ENCODE measurements around the gene CAMTA1.
"Not testable (repeated sequence)": the region's sequence is repeated elsewhere in the genome, so short reads cannot be mapped to it uniquely, and the experiment has no call there.

CAMTA1 gene

DNA sequence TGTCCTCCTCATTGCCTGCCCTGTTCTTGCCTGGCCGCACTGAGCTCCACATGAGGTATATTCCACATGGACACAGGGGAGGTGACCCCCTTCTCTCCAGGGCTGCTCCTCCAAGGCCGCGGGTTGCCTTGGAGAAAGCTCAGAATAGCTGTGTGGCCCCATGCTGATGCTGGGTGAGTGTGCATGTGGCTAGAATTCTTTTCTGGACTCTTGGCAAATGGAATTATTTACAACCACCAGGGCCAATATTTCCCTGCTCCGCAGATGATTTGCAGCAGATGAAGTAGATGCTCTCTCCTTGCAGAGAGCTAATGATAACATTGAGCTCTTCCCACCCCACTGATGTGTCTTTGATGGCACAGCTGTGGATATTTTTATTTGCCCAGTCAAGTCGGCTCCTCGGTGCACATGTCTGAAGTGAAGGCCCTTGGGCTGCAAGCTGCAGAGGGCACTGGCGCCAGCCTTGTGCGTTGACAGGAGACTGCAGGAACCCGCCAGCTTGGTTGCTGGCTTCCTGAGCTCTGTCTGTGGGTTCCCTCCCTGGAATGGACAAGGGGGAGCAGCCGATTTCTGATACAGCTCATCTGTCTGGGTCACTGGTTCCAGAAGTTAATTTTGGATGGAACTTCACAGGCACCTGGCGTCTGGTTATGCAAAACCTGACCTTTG is 581.2 kb downstream of the CAMTA1 start:
- DNase-seq (ENCODE audit: low read depth in 2 of 2): no peak

DNA sequence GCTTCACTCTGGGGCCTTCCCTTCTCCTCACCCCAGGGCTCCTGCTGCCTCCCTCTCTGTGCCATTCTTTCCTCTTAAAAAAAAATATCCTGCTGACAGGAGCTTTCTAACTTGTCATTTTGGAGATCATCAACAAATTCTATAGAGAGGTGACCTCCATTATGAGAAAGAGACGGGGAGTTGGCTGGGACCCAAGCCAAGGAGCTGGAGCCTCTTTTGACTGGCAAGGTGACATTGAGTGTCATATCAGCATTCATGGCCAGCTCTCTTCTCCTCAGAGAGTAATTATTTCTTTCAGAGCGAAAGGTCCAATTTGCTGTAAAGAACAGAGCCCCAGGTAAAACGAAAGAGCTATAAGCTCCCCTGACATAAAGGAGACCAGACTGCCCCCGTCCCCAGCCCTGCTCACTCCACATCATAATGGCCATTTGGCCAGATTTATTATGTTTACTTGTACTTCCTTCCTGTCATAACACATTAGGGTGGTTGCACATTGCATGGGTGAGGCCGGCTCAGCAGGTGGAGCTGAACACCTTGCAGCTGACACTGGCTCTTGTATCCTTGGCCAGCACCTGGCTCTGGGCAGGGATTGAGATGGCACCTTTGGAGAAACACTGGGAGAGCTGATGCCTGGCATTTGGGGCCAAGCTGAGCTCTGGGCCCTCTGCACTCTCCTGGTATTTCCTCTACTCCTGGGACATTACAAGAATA is 581.9 kb downstream of the CAMTA1 start:
- no peak for DNase-seq (ENCODE audit: low read depth in 2 of 2)

DNA sequence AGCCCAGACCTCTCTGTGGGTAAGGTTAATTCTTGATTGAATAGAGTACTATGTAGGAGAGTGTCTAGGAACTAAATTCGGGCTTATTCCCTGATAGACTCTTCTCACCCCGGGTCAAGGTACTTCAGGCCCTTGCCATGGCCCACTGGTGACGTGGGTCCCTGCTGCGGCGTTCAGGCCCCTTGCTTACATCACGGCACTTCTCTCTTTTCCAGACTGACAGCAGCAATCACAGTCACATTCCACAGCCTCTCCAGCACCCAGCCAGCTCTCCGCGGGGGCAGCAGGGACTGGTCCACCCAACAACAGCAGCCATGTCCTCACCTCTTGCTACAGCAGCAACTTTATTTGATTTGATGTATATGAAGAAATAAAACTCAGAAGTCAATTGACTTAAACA is 584.6 kb downstream of the CAMTA1 start:
- no peak for DNase-seq (ENCODE audit: low read depth in 2 of 2)

DNA sequence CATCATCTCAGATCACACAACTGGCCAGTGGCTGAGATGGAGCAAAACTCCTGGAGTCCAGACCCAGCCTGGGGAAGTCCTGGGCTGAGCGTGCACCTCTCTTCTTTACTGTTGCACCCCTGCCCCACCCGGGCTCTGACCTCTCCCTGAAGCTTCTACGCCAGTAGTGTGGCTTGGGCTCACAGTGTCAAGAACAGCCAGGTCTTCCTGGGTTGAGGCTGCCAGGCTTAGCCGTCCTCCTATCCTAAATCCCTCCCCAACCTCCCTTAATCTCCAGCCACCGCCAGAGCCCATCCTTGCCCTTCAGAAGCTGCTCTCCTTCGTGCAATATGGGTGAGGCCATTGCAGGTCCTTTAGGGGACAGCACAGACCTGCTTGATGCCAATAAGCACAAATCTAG is 586.7 kb downstream of the CAMTA1 start:
- DNase-seq (ENCODE audit: low read depth in 2 of 2): no peak

DNA sequence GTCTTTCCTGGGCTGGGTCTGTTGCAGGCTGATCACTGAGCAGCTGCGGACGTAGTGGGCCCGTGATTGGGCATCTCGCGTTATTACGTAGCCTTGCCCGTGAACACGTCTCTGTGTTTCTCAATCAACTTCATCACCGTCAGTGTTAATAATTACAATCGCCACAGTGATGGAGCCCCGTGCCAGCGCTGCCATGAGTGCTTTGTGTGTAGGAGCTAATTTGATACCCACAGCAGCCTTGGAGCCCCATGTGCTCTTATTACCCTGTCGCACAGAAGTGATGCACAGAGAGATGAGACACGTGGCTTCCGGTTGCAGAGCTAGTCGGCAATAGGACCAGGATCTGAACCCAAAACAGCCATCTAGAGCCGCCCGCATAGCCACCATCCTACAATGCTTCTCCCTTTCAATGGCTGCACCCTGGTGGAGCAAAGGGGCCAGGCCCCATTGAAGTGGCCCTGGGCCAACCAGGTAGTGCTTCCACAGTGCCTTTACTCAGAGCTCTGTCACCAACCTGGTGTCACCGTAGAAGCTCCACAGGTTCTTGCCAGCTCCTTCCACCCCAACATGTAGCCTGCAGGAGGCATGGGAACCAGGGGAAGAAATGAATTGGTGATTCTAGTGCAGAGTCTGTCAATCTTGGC is 587.3 kb downstream of the CAMTA1 start:
- no peak for DNase-seq (ENCODE audit: low read depth in 2 of 2)

DNA sequence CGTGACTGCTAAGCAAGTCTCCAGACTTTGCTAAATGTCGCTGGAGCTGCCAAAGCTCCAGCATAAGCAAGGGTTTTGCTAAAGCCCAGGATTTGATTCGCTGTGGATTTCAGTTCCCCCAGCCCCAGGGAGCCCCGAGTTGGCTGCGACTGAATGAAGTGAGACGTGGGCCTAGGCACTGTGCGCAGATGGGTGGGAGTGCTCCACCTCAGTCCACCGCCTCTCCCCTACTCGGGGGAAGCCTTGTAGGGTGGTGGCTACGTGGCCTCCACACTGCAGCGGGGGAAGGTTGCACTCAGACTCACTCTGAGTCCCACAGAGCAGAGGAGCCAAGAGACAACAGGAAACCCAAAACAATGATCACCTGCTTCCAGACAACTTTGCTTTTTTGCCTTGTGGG is 588.0 kb downstream of the CAMTA1 start:
- DNase-seq (ENCODE audit: low read depth in 2 of 2): no peak

DNA sequence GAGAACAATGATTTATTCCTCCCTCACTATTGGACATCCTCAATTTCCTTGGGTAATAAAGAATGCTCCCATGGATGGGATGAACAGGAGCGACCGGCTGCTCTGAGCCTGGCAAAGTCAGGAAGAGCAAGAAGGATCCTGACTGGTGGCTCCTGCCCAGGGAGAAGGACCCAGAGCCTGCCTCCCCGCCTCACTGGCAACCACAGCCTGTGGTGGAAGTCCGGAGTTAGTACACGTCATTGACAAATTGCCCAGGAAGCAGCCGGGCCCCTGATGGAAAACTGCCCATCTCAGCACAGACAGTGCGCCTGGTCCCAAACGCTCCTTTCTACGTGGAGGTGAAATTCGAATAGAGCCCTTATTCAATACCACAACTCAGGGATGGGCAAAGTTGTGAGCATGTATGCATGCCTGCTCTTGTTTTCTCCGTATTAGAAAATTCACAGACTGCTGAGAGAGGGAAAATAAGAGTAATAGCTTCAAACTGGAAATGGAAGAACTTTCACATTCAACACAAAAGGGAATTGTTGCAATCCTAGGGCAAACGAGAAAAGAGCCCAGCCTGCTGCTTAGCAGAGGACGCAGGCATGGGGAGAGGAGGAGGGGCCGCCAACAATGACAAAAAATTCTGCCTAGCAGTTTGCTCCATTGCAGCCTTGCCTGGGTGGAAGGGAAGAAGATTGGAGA is 588.8 kb downstream of the CAMTA1 start:
- no peak for DNase-seq (ENCODE audit: low read depth in 2 of 2)

DNA sequence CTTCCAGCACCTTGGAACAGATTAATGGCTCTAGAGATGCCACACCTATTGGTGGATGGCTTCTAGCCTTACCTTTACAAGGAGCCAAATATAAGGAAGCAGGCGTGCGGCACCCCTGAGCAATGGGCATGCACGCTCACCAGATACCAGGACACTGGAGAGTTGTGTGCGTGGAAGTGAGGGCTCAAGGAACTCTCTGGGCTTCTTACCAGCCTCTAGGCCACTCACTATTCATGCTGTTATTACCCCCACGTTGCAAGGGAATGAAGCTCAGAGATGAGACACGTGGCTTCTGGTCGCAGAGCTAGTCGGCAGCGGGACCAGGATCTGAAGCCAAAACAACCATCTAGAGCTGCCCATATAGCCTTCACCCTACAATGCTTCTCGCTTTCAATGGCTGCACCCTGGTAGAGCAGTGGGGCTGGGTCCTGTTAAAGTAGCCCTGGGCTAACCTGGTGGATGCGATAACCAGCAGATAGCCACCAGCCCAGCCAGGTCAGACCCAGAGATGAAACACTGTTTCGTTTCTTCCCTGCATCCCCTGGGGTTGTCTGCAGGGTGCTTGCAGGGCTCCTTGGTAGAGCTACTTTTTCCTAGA is 589.4 kb downstream of the CAMTA1 start:
- DNase-seq (ENCODE audit: low read depth in 2 of 2): no peak

DNA sequence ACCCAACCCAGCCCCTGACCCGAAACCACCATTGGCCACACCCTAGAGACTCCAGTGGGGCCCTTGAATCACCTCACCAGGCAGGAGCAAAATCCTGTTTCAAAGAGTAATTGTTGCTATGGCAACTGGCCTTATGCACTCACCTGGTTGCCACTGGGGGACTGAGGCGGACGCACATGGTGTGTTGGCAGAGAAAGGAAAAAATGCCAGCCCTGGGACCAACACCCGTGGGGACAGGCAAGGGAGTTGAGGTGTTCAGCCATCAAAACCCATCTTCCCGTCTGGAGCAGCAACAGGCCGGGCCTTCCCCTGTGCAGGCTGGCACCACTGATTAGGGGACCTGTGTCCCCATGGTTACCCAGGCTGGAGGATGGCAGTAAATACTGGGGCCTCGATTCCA is 590.1 kb downstream of the CAMTA1 start:
- DNase-seq (ENCODE audit: low read depth in 2 of 2): no peak

DNA sequence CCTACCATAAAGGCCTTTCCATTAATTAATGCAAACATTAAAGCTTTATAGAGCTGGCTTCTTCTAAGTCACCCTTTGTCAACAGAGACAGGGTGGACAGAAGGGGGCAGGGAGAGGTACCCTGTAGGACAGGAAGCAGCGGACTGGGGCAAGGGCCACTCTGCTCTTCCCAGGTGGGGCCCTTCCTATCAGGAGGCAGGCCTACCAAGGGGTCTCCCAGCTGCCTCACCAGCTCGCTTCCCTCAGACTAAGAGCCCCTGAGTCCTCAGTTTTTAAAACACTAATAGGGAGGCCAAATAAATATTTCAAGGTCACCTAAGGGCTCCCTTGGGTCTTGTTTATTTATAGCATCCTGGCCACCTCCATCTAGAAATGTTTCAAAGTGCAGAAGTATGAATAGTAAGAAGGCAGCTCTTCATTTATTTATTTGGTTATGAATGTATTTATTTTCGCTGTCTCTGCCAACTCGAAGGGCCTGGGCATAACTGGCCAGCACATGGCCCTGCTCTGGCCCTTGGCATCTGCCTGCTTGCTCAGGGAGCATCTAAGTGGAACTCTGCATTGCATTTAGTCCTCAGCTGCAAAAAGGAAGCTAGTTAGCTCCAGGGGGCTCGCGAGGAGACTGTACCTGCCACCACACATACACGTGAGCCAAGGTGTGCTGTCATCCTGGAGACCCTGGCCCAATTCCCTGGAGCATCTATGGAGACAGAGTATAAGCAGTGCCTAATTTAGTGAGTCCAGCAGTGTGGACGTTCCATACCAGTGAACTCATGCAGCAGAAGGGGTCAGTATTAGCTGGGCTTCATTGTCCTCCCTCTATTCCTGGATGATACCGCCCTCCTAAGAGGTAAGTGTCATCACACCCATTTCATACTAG is 590.8 kb downstream of the CAMTA1 start:
- no peak for DNase-seq (ENCODE audit: low read depth in 2 of 2)

DNA sequence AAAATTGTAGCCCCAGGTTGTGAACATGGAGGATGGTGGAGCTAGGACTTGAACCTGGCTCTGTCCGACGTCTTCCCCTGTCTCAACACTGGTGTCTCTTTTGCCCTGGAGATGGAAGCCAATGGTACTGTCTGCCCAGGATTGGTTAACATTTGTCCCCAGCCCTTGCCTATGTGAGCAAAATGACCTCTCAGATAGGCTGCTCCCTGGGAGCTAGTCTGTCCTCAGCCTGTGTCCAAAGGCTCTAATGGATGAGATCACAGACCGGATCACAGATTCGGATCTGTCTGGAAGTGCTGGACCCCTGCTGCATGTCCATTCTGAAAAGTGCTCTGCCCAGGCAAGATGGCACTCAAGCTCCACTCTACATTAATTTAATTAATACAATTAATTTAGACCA is 591.4 kb downstream of the CAMTA1 start:
- DNase-seq (ENCODE audit: low read depth in 2 of 2): no peak

DNA sequence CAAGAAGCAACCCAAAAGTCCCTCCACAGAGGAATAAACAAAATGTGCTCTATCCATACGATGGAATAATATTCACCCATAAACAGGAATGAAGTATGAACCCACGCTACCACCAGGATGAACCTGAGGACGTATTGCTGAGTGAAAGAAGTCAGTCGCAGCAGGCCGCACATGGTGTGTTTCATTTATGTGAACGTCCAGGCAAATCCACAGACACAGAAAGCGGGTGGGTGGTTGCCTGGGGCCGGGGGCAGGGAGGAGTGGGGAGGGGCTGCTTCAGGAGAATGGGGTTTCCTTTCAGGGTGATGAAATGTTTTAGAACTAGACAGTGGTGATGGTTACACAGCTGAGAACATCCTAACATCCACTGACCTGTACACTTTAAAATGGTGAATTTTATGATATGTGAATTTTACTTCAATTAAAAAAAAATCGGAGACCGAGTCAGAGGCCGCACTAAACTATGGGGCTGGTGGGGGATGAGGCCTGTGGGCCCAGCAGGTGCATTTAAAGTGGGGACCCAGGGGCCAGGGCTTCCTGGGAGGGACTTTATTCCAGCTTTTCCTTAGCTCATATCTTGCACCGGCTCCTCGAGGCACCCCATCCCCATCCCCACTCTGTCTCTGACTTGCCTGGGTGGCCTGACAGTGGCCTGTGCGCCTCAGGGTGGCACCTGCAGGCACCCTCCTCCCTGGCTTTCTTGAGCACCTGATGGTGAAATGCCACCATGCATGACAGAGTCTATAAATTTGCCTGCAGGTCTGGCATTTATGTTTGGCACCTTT is 593.3 kb downstream of the CAMTA1 start:
- DNase-seq (ENCODE audit: low read depth in 2 of 2): no peak

DNA sequence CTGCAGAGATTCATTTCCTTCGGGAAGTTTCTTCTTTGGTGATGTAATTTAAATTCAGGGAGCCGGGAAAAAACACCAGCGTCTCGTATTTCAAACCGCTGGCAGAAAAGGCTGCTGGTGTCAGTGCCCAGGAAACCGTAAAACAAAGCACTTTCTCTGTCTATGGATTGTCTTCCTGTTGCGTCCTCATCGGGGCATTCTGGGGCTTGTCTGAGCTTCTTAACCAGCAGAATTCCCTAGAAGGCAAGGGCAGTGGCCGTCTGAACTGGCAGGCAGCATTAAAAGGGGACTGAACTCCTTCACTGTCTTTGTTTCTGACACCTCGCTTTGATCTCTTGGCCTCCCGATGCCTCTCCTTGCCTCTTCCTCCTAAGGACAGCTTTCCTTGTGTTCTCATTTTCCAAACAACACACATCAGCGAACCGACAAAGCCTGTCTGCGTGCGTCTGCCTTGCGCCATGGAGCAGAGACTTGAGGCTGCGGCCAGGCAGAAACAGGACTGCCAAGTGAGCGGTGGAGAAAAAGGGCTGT is 594.3 kb downstream of the CAMTA1 start:
- no peak for DNase-seq (ENCODE audit: low read depth in 2 of 2)

DNA sequence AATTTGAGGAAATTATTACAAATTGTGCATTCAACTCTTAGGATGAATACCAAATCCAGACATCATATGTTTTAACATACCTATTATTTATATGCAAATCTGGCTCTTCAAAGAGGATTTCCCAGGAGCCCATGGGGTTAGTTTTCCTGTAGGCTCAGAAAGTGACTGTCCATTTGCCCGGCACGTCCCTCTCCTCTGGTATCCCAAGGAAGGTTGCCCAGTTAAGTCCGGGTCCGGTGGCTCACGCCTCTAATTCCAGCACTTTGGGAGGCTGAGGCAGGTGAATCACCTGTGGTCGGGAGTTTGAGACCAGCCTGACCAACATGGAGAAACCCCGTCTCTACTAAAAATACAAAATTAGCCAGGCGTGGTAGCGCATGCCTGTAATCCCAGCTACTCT is 594.8 kb downstream of the CAMTA1 start:
- DNase-seq (ENCODE audit: low read depth in 2 of 2): not testable (repeated sequence)

DNA sequence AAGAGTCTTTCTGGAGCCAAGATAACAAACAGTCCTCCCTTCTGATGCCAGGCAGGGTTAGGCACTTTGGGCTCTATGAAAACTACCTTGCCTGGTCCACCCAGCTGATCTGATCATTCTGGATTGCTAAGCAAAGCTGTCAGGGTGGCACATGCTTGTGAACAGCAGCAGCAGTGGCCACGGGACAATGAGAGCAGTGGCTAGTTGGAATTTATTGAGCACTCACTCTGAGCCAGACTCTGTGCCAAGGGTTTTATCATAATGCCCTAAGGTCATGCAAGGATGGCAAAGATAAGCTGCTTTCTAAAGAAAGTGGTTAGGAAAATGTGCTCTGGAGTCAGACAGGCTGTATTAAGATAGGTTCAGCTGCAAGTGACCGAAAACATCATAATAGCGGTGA is 595.5 kb downstream of the CAMTA1 start:
- DNase-seq (ENCODE audit: low read depth in 2 of 2): no peak

DNA sequence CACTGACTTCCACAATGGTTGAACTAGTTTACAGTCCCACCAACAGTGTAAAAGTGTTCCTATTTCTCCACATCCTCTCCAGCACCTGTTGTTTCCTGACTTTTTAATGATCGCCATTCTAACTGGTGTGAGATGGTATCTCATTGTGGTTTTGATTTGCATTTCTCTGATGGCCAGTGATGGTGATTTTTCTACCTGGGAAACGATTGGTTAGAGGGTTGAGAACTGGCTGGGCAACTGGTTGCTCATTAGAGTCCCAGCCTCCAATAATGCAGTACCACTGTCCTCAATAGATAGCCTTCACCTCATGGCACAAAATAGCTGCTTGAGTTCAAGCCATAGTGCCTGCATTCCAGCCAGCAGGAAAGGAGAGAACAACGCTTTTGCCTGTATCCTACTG is 596.5 kb downstream of the CAMTA1 start:
- DNase-seq (ENCODE audit: low read depth in 2 of 2): not testable (repeated sequence)

DNA sequence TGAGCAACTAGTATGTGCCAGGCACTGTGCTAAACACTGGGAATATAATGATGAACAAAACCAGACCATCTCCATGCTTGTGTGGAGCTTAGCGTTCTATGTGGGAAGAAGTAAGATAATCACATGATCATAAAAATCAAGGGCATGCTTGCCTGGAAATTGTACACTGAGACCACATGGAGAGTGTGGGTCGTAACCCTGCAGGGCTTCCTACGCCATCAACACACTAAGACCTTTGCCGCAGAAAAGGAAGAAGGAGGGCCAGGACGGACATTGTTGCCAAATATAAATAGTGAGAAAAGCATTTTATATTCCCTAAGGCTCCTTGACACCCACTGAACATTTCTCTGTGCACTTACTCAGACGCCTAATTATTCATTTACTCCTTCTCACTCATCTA is 597.7 kb downstream of the CAMTA1 start:
- no peak for DNase-seq (ENCODE audit: low read depth in 2 of 2)

DNA sequence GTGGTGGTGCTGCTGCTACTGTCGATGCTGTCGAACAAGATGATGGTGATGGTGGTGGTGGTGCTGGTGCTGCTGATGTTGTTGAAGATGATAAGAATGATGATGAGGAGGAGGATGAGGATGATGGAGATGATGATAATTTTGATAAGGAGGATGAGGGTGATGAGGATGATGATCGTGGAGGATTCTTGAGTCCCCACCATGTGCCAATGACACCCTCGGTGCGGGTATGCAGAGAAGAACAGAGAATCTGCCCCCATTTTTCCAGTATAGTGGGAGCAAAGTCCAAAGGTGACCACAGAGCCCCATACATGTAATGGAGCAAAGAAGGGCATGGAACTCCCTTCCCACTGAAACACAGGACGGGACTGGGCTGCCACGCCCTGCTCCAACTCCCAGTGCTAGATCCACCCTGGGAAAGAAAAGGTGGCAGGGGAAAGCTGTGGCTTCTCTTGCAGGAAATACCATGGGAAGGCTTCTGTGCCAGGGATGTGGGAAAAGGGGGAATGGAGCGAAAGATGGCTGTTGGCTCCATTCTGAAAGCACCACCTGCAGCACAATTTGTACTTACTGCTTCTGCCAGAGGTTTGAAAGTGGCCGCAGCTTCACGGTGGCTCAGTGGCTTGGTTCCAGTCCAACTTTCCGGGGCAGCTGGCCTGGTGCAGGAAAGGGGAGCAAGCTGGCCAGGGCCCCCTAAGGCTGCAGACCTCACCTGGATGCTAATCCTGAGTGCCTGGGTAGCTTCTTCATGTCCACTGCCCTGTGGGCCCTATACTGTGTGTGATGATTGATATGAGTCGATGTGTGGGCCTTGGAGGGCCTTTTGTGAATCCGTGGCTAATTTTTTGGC is 598.6 kb downstream of the CAMTA1 start:
- DNase-seq (ENCODE audit: low read depth in 2 of 2): no peak

DNA sequence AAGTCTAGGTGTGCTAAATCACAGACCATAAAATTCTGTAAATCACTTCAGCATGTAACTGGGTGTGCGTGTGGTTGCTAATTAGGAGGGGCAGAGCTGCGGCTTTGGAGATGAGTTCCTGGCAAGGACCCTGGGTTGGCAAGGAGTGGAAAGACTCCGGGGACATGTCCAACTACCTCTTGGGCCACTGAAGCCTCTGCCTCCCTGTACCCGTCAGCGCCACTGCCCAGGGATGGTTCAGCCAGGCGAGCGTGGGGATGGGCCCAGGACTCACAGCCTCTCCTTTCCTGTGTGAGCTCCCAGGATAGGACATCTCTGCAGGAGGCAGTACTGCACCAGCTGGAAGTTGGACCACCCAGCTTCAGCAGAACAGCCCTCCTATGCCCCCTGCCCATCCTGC is 599.4 kb downstream of the CAMTA1 start:
- DNase-seq (ENCODE audit: low read depth in 2 of 2): no peak
